Naive thymus-derived CD4-positive, alpha-beta T cell (primary cell): ENCODE results near the gene CINP. TPM values are rescaled to one million over a fixed set of nuclear protein-coding genes. Genes with fewer than 3 reads are reported as not detected.

Experiments
- ATAC-seq: fragments of 150-1000 bp; cut with Tn5 transposase; 2 replicates; pipeline ENCODE4 v1.10.0; 2021; ENCODE audit warnings: mild to moderate bottlenecking, moderate library complexity
- CTCF ChIA-PET: fragments of 350-600 bp; sonication (Branson Sonifier 250); formaldehyde crosslinking; loops from one replicate; lab custom pipeline; 2021; ENCODE audit warnings: antibody characterized with exemption; lab: Charles Lee
- POLR2A ChIA-PET: fragments of 350-600 bp; sonication (Branson Sonifier 250); formaldehyde crosslinking; loops from one replicate; lab custom pipeline; 2021; ENCODE audit warnings: antibody characterized with exemption, inconsistent platforms; lab: Charles Lee
- DNase-seq, 9 donors: peaks; one replicate each; pipeline versions ENCODE4 v3.0.0 to v3.0.0-alpha.2; 2020 to 2022; ENCODE audit warnings: mixed read lengths in 1 of 9
- H3K27ac ChIP-seq: one replicate; pipeline ENCODE4 v1.7.0; 2013; ENCODE audit warnings: mild to moderate bottlenecking, low read depth, low read length, moderate library complexity
- H3K27me3 ChIP-seq, 2 donors: one replicate each; pipeline ENCODE4 v1.7.0; 2013; ENCODE audit warnings: low read length in 2 of 2, mild to moderate bottlenecking in 2 of 2, moderate library complexity in 2 of 2; ENCODE audit not compliant: control insufficient read depth in 2 of 2, insufficient read depth in 2 of 2
- H3K36me3 ChIP-seq, 3 experiments: 1 replicate in 2 of 3; 2 replicates in 1 of 3; pipeline ENCODE4 v1.7.0; 2013; ENCODE audit warnings: low read length in 3 of 3, mild to moderate bottlenecking in 3 of 3, moderate library complexity in 1 of 3; ENCODE audit not compliant: insufficient read depth in 3 of 3, control insufficient read depth in 2 of 3
- H3K4me1 ChIP-seq, 2 donors: one replicate each; pipeline ENCODE4 v1.7.0; 2013; ENCODE audit warnings: low read length in 2 of 2, mild to moderate bottlenecking in 2 of 2, moderate library complexity in 1 of 2; ENCODE audit not compliant: control insufficient read depth in 2 of 2, insufficient read depth in 2 of 2
- H3K4me3 ChIP-seq: 2 replicates; pipeline ENCODE4 v1.7.0; 2013; ENCODE audit warnings: mild to moderate bottlenecking, low read length
- H3K9me3 ChIP-seq, 3 experiments: 1 replicate in 2 of 3; 2 replicates in 1 of 3; pipeline ENCODE4 v1.7.0; 2013; ENCODE audit warnings: low read length in 3 of 3; ENCODE audit not compliant: control insufficient read depth in 2 of 3
- H3K27ac Mint-ChIP-seq, 9 donors: one replicate each; pipeline ENCODE4 v1.8.0; 2020 to 2022; ENCODE audit warnings: mixed read lengths in 9 of 9, mild to moderate bottlenecking in 8 of 9, moderate library complexity in 5 of 9, inconsistent platforms in 2 of 9
- H3K27me3 Mint-ChIP-seq, 5 donors: one replicate each; pipeline ENCODE4 v1.8.0; 2021 to 2022; ENCODE audit warnings: mixed read lengths in 5 of 5, mild to moderate bottlenecking in 1 of 5
- H3K36me3 Mint-ChIP-seq, 5 donors: one replicate each; pipeline ENCODE4 v1.8.0; 2020 to 2022; ENCODE audit warnings: mixed read lengths in 5 of 5, mild to moderate bottlenecking in 3 of 5, inconsistent platforms in 1 of 5
- H3K4me1 Mint-ChIP-seq, 7 donors: one replicate each; pipeline ENCODE4 v1.8.0; 2020 to 2022; ENCODE audit warnings: mixed read lengths in 7 of 7, mild to moderate bottlenecking in 3 of 7, inconsistent platforms in 1 of 7
- H3K4me3 Mint-ChIP-seq, 10 donors: one replicate each; pipeline ENCODE4 v1.8.0; 2020 to 2022; ENCODE audit warnings: mild to moderate bottlenecking in 10 of 10, mixed read lengths in 10 of 10, moderate library complexity in 6 of 10, inconsistent platforms in 2 of 10
- H3K9me3 Mint-ChIP-seq, 11 donors: one replicate each; pipeline ENCODE4 v1.8.0; 2020 to 2022; ENCODE audit warnings: mixed read lengths in 11 of 11, mild to moderate bottlenecking in 4 of 11, inconsistent platforms in 1 of 11, moderate library complexity in 1 of 11
- intact Hi-C, 2 donors: fragments of 100-400 bp; cut with micrococcal nuclease; formaldehyde crosslinking; loops; one replicate each; pipeline ENCODE4 v1.15.1; 2023
- polyA plus RNA-seq, 2 donors: library from polyadenylated mRNA; unstranded; fragments of 300-500 nt; fragmentation: Illumina TruSeq; gene quantifications; one replicate each; pipeline ENCODE4 v1.2.3, GENCODE V29; 2021
- total RNA-seq, 6 experiments: library from RNA in 5 of 6; stranded (reverse) in 5 of 6; gene quantifications; 1 replicate in 5 of 6; 2 replicates in 1 of 6; pipeline ENCODE4 v1.2.3 and lab custom pipeline; 2021 to 2026

The CINP gene
- total and polyA plus RNA-seq, 7 experiments from 2014 or later: 16.8 to 57.2 (median 33.6) TPM

DNA sequence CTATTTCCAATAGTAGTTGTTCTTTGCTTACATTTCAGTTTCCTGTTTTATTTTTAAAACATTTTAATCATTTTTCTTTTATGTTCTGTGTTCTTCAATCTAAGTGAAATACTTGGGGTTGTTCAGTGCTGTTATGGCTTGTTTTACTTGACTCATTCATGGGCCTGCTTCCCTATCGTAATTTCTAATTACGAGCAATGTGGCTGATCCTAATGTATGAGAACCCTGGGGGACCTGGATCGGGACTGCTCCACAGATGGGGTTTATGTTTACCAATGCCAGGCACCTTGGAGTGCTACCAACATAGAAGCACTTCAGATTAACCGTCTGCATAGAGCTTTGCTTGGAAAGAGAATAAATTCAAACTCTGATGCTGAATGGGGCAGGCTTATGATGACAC lies 29.8 kb upstream of the CINP start:
- no peaks in the 10 kb centered on the region for H3K27me3 Mint-ChIP-seq
- intact Hi-C loops: no loop called here
- H3K4me1 Mint-ChIP-seq: peaks cover 5 to 22% (median 14%) of the 10 kb centered on the region in 7 donors
- no peak for ATAC-seq
- peaks cover 0 to 20% (median 4%) of the 10 kb centered on the region in 11 donors for H3K9me3 Mint-ChIP-seq
- H3K36me3 ChIP-seq: no peaks in the 10 kb centered on the region
- peaks cover 0 to 8% of the 10 kb centered on the region in 2 donors for H3K4me1 ChIP-seq
- H3K9me3 ChIP-seq: no peaks in the 10 kb centered on the region
- no peak for DNase-seq
- no peak overlapping the region for H3K4me3 ChIP-seq
- CTCF ChIA-PET: no interaction called here
- no peaks in the 10 kb centered on the region for H3K27me3 ChIP-seq
- no peak overlapping the region for H3K27ac ChIP-seq
- POLR2A ChIA-PET: no interaction called here
- peaks cover 5 to 39% (median 31%) of the 10 kb centered on the region in 5 donors for H3K36me3 Mint-ChIP-seq
- no peak overlapping the region for H3K27ac Mint-ChIP-seq
- H3K4me3 Mint-ChIP-seq: no peak overlapping the region

DNA sequence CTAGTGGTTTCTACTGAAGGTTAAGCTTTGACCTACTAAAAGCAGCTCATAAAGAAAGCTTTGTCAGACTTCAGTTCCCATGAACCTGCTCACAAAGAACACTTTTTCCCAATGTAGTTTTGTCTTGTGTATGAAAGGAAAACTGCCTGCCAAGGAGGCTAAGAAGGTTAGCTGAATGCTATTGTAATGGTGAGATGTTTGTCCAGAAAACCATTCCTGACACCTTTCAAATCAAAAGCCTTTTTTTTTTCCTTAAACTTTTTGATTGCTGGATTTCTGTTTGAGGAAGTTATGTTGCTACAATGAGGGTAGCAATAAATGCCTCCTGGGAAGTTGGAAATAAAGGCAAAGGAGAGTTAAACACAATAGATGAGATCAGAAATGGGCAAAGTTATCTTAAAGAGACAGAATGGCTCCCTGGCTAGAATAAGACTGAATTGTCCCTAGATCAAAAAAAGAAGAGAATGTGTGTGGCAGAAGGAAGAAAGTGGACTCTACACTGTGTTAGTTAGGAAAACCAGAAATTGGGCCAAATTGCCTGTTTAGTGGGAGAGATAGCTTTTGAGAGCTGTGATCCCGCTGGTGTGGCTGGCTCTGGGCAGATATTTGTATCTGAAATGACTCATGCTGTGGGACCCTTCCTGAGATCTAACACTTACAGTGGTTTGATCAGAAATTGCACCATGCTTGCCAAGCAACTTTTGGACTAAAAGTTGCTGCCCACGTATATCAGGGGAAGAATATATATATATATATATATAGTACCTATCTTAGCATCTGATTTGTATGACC lies 27.6 kb upstream of the CINP start:
- peaks cover 0 to 8% of the 10 kb centered on the region in 2 donors for H3K4me1 ChIP-seq
- ATAC-seq (no peak), DNase-seq (no peak)
- Mint-ChIP-seq H3K9me3 (peaks cover 0 to 12% (median 0%) of the 10 kb centered on the region in 11 donors), H3K4me3 (no peak overlapping the region), H3K27ac (no peak overlapping the region), H3K36me3 (peaks cover 0 to 38% (median 24%) of the 10 kb centered on the region in 5 donors), H3K27me3 (no peaks in the 10 kb centered on the region), H3K4me1 (peaks cover 6 to 21% (median 14%) of the 10 kb centered on the region in 7 donors)
- no peaks in the 10 kb centered on the region for H3K36me3 ChIP-seq
- intact Hi-C loops: no loop called here
- ChIA-PET POLR2A (no interaction called here), CTCF (interaction anchor here (0.7 kb wide), 1 partner anchor 274 kb away, joined by 3 read pairs; no protein-coding TSS in a partner anchor)
- H3K27me3 ChIP-seq: no peaks in the 10 kb centered on the region
- no peaks in the 10 kb centered on the region for H3K9me3 ChIP-seq
- H3K27ac ChIP-seq: no peak overlapping the region
- H3K4me3 ChIP-seq: no peak overlapping the region

DNA sequence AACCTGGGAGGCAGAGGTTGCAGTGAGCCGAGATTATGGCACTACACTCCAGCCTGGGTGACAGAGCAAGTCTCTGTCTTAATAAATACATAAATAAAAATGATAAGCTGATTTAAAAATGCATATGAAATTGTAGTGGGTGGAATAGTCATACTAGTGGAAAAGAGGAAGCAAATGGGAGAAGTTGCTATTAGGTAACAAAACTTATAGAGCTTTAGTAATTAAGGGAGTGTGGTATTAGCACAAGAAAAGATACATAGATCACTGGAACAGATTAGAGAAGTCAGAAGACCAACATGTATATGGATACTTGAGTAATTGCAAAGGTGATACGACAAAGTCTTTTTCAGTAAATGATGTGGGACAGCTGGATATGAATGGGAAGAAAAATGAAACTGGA lies 26.6 kb upstream of the CINP start:
- Histone ChIP-seq H3K4me1 (no peaks in the 10 kb centered on the region), H3K36me3 (no peaks in the 10 kb centered on the region), H3K27me3 (no peaks in the 10 kb centered on the region), H3K27ac (no peak overlapping the region), H3K4me3 (no peak overlapping the region), H3K9me3 (no peaks in the 10 kb centered on the region)
- Mint-ChIP-seq H3K36me3 (peaks cover 0 to 40% (median 24%) of the 10 kb centered on the region in 5 donors), H3K9me3 (peaks cover 0 to 12% (median 0%) of the 10 kb centered on the region in 11 donors), H3K4me1 (peaks cover 0 to 11% (median 6%) of the 10 kb centered on the region in 7 donors), H3K4me3 (no peak overlapping the region), H3K27me3 (no peaks in the 10 kb centered on the region), H3K27ac (no peak overlapping the region)
- ATAC-seq (peak; percentile 54), DNase-seq (no peak)
- POLR2A ChIA-PET: no interaction called here
- CTCF ChIA-PET: no interaction called here
- intact Hi-C loops: no loop called here

DNA sequence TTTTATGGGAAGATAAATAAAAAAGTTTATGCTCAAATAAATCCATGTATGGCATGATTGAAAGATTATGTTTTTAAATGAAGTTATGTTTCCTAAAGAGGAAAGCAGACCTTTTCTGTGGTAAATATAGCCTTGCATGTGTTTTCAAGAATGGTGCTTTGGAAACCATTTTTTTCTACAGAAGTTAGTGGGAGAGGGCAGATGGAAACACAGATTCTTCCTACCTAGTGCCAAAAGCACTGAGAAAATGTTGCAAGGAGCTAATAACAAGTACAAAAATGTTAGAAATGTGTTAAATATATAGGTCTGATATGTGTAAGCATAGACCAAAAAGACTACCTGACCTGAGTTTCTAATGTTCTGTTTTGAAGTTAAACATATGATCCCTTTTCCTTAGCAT lies 24.4 kb upstream of the CINP start:
- no peak overlapping the region for H3K27ac ChIP-seq
- H3K4me3 ChIP-seq: no peak overlapping the region
- Mint-ChIP-seq H3K4me1 (peaks cover 0 to 3% (median under 1%) of the 10 kb centered on the region in 7 donors), H3K27ac (no peak overlapping the region), H3K9me3 (peaks cover 0 to 9% (median 0%) of the 10 kb centered on the region in 11 donors), H3K27me3 (no peaks in the 10 kb centered on the region), H3K36me3 (peaks cover 0 to 42% (median 19%) of the 10 kb centered on the region in 5 donors), H3K4me3 (no peak overlapping the region)
- no peaks in the 10 kb centered on the region for H3K9me3 ChIP-seq
- H3K27me3 ChIP-seq: no peaks in the 10 kb centered on the region
- POLR2A ChIA-PET: no interaction called here
- CTCF ChIA-PET: no interaction called here
- intact Hi-C loops: no loop called here
- DNase-seq (no peak), ATAC-seq (no peak)
- no peaks in the 10 kb centered on the region for H3K36me3 ChIP-seq
- H3K4me1 ChIP-seq: no peaks in the 10 kb centered on the region

DNA sequence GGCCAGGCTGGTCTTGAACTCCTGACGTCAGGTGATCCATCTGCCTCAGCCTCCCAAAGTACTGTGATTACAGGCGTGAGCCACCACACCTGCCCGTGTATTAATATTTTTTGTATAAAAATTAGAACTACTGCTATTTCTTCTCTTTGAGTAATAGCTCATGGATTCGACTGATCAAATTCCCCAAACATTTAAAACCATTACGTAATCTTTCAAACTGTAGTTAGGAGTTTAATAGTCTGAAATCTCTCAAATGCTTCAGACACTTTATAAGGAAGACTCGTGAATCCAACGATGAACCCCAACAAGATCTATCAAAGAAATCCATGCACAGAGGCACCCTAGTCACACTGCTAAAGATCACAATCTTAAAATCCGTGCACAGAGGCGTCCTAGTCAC lies 16.1 kb upstream of the CINP start:
- Histone ChIP-seq H3K4me3 (no peak overlapping the region), H3K9me3 (no peaks in the 10 kb centered on the region), H3K27me3 (no peaks in the 10 kb centered on the region), H3K36me3 (peaks cover 0 to 10% (median 0%) of the 10 kb centered on the region in 3 experiments), H3K4me1 (no peaks in the 10 kb centered on the region), H3K27ac (no peak overlapping the region)
- POLR2A ChIA-PET: no interaction called here
- Mint-ChIP-seq H3K9me3 (no peaks in the 10 kb centered on the region), H3K27me3 (no peaks in the 10 kb centered on the region), H3K4me3 (no peak overlapping the region), H3K4me1 (peaks cover 0 to 24% (median 0%) of the 10 kb centered on the region in 7 donors), H3K27ac (no peak overlapping the region), H3K36me3 (peaks cover 6 to 41% (median 11%) of the 10 kb centered on the region in 5 donors)
- DNase-seq: no peak
- no peak for ATAC-seq
- intact Hi-C loops: no loop called here
- CTCF ChIA-PET: no interaction called here

DNA sequence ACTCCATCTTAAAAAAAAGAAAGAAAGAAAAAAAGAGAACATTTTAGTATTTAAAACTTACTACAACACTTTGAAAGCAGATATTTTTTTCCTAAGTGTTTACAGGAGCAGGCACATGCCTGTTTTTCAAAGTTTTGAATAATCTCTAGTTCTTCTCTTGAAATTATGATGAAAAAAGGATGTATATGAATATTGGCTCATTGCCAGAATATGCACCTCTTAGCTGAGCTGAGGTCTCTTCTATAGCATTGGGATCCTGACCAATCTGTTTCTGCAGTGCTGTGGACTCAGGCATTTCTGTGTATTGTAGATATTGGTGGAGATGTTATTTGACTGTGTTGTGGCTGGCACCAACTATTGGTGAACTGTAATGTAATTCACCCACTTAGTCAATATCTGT lies 15.0 kb upstream of the CINP start:
- H3K4me3 Mint-ChIP-seq: no peak overlapping the region
- Histone ChIP-seq H3K9me3 (no peaks in the 10 kb centered on the region), H3K36me3 (peaks cover 0 to 10% (median 0%) of the 10 kb centered on the region in 3 experiments), H3K4me3 (no peak overlapping the region), H3K4me1 (no peaks in the 10 kb centered on the region), H3K27ac (no peak overlapping the region), H3K27me3 (no peaks in the 10 kb centered on the region)
- H3K9me3 Mint-ChIP-seq: no peaks in the 10 kb centered on the region
- intact Hi-C loops: no loop called here
- DNase-seq (no peak), ATAC-seq (no peak)
- ChIA-PET POLR2A (no interaction called here), CTCF (interaction anchor here (0.7 kb wide), 1 partner anchor 19 kb away, joined by 4 read pairs; no protein-coding TSS in a partner anchor)
- H3K4me1 Mint-ChIP-seq: peaks cover 0 to 30% (median 0%) of the 10 kb centered on the region in 7 donors
- H3K27me3 Mint-ChIP-seq: no peaks in the 10 kb centered on the region
- H3K27ac Mint-ChIP-seq: no peak overlapping the region
- H3K36me3 Mint-ChIP-seq: peaks cover 6 to 37% (median 11%) of the 10 kb centered on the region in 5 donors
